ENCODE measurements around the gene C11orf87.

The C11orf87 gene

DNA sequence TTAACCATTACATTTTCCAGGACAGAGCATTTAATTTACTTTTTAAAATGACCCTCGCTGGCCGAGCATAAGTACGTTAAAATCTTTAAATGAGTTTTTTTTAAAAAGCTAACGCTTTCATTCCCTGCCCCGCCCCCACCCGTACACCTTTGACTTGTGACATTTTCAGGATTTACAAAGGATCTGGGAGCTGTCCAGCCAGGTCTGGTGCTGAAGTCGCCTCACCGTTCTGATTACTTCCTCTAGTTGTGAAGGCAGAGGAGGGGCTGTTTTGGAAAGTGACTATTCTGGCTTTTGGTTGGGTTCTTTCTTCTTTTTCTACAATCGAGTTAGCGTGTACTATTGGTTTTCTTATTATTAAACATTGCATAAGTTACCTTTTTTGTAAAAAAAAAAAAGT, 2.9 kb downstream of the C11orf87 start:
- TF ChIP-seq POLR2A (IDR thresholded peaks at IDR 0.05; ENCODE audit: low read depth, low read length): no peak
- no peak for DNase-seq (ENCODE audit: insufficient read length, low spot score)
- no peak for FAIRE-seq

DNA sequence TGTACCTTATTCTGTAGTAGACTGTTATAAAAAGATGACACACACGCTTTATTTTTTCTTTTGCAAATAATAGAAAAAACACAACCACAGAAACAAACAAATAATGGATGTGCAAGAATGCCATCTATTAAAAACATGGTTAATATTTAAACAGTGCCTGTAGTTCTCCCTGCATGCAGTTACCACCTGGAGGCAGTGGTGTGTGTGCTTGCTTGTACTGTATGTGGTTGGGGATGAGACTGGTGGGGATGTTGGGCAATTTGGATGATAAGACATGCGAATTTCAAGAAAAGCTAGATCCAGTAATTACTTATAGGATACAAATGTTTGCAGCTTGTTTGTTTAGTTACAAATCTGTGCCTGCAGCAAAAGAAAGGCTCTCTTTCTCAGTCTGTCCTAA, 3.6 kb downstream of the C11orf87 start:
- no peak for TF ChIP-seq POLR2A (IDR thresholded peaks at IDR 0.05; ENCODE audit: low read depth, low read length)
- FAIRE-seq (no peak), DNase-seq (ENCODE audit: insufficient read length, low spot score) (no peak)

DNA sequence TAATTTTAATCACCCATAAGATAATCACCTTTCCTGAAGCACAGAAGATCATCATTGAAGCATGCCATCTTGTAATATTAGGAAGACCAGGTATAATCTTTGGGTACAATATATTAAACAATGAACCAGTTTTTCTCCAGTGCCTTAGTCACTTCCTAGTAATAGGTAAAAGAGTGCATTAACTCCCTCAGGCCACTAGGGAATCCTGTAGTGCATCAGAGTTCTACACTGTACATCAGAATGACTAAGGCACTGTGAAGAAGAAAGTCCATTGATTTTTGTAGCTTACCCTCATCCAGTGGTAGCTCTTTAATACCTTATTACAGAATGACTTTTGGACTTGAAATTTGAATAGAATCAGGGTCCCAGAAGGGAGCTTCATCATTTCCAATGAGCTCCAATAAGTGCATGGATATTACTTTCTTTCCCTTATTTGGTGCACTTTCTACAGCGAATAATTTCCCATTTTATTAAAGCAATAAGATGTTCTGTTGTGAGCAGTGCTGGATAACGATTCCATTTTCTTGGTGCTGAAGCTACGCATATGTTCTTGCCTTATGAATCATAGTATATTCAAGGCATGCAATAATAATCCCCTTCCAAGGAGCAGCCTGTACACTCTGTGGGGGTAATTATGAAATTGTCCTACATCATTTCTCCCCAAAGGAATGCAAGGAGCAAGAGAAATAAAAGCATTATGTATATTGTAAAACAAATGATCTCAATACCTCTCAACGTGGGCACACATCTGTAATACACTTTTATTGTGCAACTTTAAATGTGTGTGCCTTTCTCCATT, 4.7 kb downstream of the C11orf87 start:
- no peak for TF ChIP-seq POLR2A (IDR thresholded peaks at IDR 0.05; ENCODE audit: low read depth, low read length)
- no peak for DNase-seq (ENCODE audit: insufficient read length, low spot score)
- no peak for FAIRE-seq

DNA sequence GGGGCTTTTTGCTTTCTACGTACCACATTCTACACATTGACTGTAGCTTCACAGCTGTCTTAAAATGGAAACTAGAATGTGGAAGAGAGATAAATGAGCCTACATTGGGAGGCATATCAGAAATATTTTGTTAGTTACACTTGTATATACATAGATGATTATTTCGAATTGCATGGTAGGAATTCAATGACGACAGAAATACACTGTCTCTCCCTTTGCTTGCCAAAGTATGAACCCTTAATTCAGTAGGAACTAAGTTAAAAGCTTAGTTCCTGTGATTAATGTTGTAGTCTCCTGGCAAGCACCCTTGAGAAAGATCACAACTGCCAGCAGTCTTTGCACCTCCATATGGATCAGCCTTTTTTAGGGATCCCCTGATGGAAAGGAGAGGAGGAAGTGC, 10.1 kb downstream of the C11orf87 start:
- FAIRE-seq: no peak
- no peak for DNase-seq (ENCODE audit: insufficient read length, low spot score)
- no peak for TF ChIP-seq POLR2A (IDR thresholded peaks at IDR 0.05; ENCODE audit: low read depth, low read length)

DNA sequence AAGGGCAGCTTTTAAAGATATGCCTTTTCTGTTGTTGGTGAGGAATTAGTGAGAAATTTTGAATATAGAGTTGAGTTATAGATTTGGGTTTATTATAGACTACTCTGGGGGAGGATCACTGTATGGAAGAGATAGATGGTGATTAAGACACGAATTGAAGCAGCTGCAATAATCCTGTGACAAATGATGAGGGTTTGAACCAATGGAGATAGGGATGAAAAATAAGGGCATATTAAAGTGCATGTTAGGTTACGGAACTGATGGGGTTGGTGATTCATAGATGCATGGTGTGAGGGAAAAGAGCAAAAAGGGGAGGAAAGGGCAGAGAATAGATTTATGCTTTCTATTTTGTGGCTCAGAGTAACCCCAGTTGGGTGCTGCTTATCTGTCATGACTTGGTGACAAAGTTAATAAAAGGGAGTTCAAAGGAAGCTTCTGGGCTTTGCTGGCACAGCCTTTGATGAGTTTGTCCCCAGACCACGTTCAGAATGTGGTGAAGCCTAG, 11.8 kb downstream of the C11orf87 start:
- no peak for DNase-seq (ENCODE audit: insufficient read length, low spot score)
- no peak for TF ChIP-seq POLR2A (IDR thresholded peaks at IDR 0.05; ENCODE audit: low read depth, low read length)
- no peak for FAIRE-seq

DNA sequence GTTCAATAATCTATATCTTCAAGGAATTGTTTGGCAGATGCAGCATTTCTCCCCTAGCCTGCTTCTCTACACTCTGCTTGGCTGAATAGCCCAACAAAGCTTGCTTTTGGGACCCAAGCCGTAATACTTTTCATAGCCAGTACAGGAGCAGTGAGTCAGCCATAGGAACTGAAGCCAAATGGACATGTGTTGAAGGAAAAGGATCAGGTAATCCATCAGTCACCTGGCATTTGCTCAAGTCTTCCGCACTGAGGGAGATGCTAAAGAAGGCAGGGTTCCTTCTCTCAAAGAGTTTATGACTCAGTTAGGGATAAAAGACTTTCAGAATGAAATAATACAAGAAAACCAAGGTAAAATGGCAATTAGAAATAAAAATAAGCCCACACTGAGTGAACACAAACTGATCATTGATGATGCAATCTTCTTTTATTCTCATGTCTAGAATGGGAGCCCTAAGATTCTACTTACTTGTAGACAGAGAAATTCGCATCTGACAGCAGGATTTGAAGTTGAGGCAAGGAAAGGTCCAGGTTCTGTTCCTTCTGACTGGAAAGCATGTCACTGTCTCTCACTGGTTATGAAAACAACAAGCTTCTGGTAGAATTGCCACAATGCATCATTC, 13.2 kb downstream of the C11orf87 start:
- DNase-seq (ENCODE audit: insufficient read length, low spot score) (no peak), FAIRE-seq (peak; percentile 30)
- no peak for TF ChIP-seq POLR2A (IDR thresholded peaks at IDR 0.05; ENCODE audit: low read depth, low read length)

DNA sequence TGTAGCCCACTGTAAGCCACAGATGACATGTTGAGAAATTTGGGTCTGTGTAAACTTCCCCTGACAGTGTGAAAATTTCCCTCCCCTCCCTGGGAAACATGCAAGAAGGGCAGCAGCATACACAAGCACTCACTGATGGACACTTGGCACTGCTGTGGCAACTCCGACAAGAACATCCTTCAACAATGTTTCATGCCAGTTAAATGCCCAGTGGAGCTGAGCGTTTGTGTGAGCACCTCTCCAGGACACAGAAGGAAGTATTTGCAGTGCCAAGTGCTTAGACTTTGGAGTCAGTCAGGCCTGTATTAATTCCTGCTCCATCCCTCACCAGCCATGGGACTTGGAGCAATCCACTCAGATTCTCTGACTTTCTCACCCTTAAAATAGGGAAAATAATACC, 17.7 kb downstream of the C11orf87 start:
- FAIRE-seq (no peak), DNase-seq (ENCODE audit: insufficient read length, low spot score) (no peak)
- no peak for TF ChIP-seq POLR2A (IDR thresholded peaks at IDR 0.05; ENCODE audit: low read depth, low read length)

DNA sequence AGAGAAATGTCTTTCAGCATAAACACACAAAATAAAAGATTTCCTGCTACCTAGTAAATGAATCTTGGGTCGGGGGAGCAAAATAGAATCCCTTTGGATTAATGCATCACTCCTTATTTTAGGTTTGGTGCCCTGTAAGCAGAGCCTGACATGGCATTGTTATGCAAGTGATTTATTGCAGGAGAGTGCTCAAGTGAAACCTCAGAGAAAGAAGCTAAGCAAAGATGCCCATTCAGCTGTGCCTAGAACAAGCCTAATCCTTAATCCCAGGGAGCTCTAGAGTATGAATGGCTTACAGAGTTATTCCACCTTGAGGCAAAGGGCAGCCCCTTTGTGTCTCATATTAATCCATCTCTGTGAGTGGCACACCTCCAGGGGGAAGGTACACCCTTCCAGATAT, 21.1 kb downstream of the C11orf87 start:
- no peak for DNase-seq (ENCODE audit: insufficient read length, low spot score)
- no peak for FAIRE-seq
- no peak for TF ChIP-seq POLR2A (IDR thresholded peaks at IDR 0.05; ENCODE audit: low read depth, low read length)

DNA sequence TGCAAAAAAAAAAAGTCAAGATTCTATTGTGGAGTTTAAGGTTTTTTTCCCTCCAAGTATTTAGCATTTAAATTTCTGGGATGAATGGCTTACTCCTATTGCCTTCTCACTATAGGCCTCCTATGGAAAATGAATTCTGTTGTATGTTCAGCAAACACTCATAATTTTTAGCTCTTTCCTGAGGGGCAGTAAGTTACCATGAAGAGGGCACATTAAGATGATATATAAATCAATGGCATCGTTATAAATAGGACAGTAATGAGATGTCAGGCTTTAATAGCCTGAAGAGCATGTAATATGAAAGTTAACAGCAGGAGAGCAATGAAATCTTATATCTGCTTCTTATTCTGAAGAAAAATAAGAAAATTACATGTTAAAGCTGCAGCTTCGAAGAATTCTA, 32.9 kb downstream of the C11orf87 start:
- no peak for DNase-seq (ENCODE audit: insufficient read length, low spot score)
- TF ChIP-seq POLR2A (IDR thresholded peaks at IDR 0.05; ENCODE audit: low read depth, low read length): no peak
- FAIRE-seq: no peak

Data from H54 (cell line).